Mucosa of stomach (tissue), 1 donor: ENCODE results near the gene NR2F6.

Source experiments
- H3K27me3 ChIP-seq: one replicate; pipeline ENCODE4 v1.7.0; 2013; ENCODE audit warnings: mild to moderate bottlenecking, low read length; ENCODE audit not compliant: control insufficient read depth, insufficient read depth
- H3K36me3 ChIP-seq: one replicate; pipeline ENCODE4 v1.7.0; 2013; ENCODE audit warnings: low read length; ENCODE audit not compliant: control insufficient read depth, insufficient read depth
- H3K4me1 ChIP-seq: one replicate; pipeline ENCODE4 v1.7.0; 2013; ENCODE audit warnings: mild to moderate bottlenecking, low read length; ENCODE audit not compliant: control insufficient read depth, insufficient read depth
- H3K4me3 ChIP-seq: one replicate; pipeline ENCODE4 v1.7.0; 2013; ENCODE audit warnings: low read length
- H3K9ac ChIP-seq: one replicate; pipeline ENCODE4 v1.7.0; 2013; ENCODE audit warnings: mild to moderate bottlenecking, low read length, moderate library complexity
- H3K9me3 ChIP-seq: one replicate; pipeline ENCODE4 v1.7.0; 2013; ENCODE audit warnings: mild to moderate bottlenecking, low read length, moderate library complexity; ENCODE audit not compliant: control insufficient read depth
- donor health status: Pancreatic carcinoma.

NR2F6 gene

GRCh38 chr19:17234911-17235299 is 10.8 kb downstream of the NR2F6 start:
- H3K4me3 ChIP-seq = peak overlapping the region; percentile 56
- H3K4me1 ChIP-seq = peaks cover 38% of the 10 kb centered on the region
- H3K9me3 ChIP-seq = no peaks in the 10 kb centered on the region
- H3K36me3 ChIP-seq = peaks cover 20% of the 10 kb centered on the region
- peak overlapping the region; percentile 43 for H3K9ac ChIP-seq
- no peaks in the 10 kb centered on the region for H3K27me3 ChIP-seq

GRCh38 chr19:17232258-17232657 is 13.5 kb downstream of the NR2F6 start:
- no peak overlapping the region for H3K9ac ChIP-seq
- no peaks in the 10 kb centered on the region for H3K9me3 ChIP-seq
- no peak overlapping the region for H3K4me3 ChIP-seq
- no peaks in the 10 kb centered on the region for H3K27me3 ChIP-seq
- peaks cover 24% of the 10 kb centered on the region for H3K4me1 ChIP-seq
- peaks cover 13% of the 10 kb centered on the region for H3K36me3 ChIP-seq

- Histone ChIP-seq H3K4me3 (no peak overlapping the region), H3K9ac (no peak overlapping the region), H3K36me3 (peaks cover 13% of the 10 kb centered on the region), H3K4me1 (peaks cover 7% of the 10 kb centered on the region), H3K9me3 (no peaks in the 10 kb centered on the region), H3K27me3 (no peaks in the 10 kb centered on the region)
Observed at GRCh38 chr19:17229890-17230289, 15.8 kb downstream of the NR2F6 start.

GRCh38 chr19:17227798-17228367 is 17.8 kb downstream of the NR2F6 start:
- H3K9ac ChIP-seq = no peak overlapping the region
- H3K36me3 ChIP-seq = peaks cover 13% of the 10 kb centered on the region
- H3K4me1 ChIP-seq = peaks cover 5% of the 10 kb centered on the region
- no peak overlapping the region for H3K4me3 ChIP-seq
- no peaks in the 10 kb centered on the region for H3K9me3 ChIP-seq
- no peaks in the 10 kb centered on the region for H3K27me3 ChIP-seq

GRCh38 chr19:17226002-17226933 is 19.5 kb downstream of the NR2F6 start, which contains the start of gene OCEL1:
Gene OCEL1, plus strand, starts transcription at chr19:17226226. Its CDS starts 22 bp downstream, at chr19:17226248.
- Histone ChIP-seq H3K27me3 (no peaks in the 10 kb centered on the region), H3K9me3 (no peaks in the 10 kb centered on the region), H3K36me3 (peaks cover 5% of the 10 kb centered on the region), H3K4me1 (peaks cover 5% of the 10 kb centered on the region), H3K4me3 (peak within 1 kb of the TSS; percentile 31), H3K9ac (peak within 1 kb of the TSS; percentile 53)

GRCh38 chr19:17225053-17225452 is 20.7 kb downstream of the NR2F6 start:
- Histone ChIP-seq H3K9me3 (no peaks in the 10 kb centered on the region), H3K36me3 (no peaks in the 10 kb centered on the region), H3K9ac (no peak overlapping the region), H3K27me3 (no peaks in the 10 kb centered on the region), H3K4me1 (peaks cover 12% of the 10 kb centered on the region), H3K4me3 (no peak overlapping the region)

GRCh38 chr19:17220207-17220758 is 25.4 kb downstream of the NR2F6 start:
- Histone ChIP-seq H3K36me3 (no peaks in the 10 kb centered on the region), H3K4me3 (no peak overlapping the region), H3K27me3 (no peaks in the 10 kb centered on the region), H3K9ac (peak overlapping the region; percentile 22), H3K4me1 (peaks cover 18% of the 10 kb centered on the region), H3K9me3 (no peaks in the 10 kb centered on the region)

GRCh38 chr19:17219286-17219685 is 26.4 kb downstream of the NR2F6 start:
- no peaks in the 10 kb centered on the region for H3K36me3 ChIP-seq
- H3K4me3 ChIP-seq = no peak overlapping the region
- no peak overlapping the region for H3K9ac ChIP-seq
- no peaks in the 10 kb centered on the region for H3K9me3 ChIP-seq
- peaks cover 25% of the 10 kb centered on the region for H3K4me1 ChIP-seq
- no peaks in the 10 kb centered on the region for H3K27me3 ChIP-seq

GRCh38 chr19:17216058-17216670 is 29.6 kb downstream of the NR2F6 start:
- H3K9me3 ChIP-seq = no peaks in the 10 kb centered on the region
- peak overlapping the region; percentile 91 for H3K9ac ChIP-seq
- H3K4me3 ChIP-seq = peak overlapping the region; percentile 63
- peaks cover 25% of the 10 kb centered on the region for H3K4me1 ChIP-seq
- no peaks in the 10 kb centered on the region for H3K27me3 ChIP-seq
- no peaks in the 10 kb centered on the region for H3K36me3 ChIP-seq

- Histone ChIP-seq H3K9me3 (no peaks in the 10 kb centered on the region), H3K9ac (peak within 1 kb of the TSS; percentile 91), H3K4me1 (peaks cover 21% of the 10 kb centered on the region), H3K27me3 (no peaks in the 10 kb centered on the region), H3K4me3 (peak within 1 kb of the TSS; percentile 63), H3K36me3 (peaks cover 3% of the 10 kb centered on the region)
Observed at GRCh38 chr19:17215127-17215971, 30.4 kb downstream of the NR2F6 start, which contains the start of gene USE1. Gene USE1, plus strand, starts transcription at chr19:17215357. Its CDS starts 49 bp downstream, at chr19:17215406.

GRCh38 chr19:17214508-17215126 is 31.1 kb downstream of the NR2F6 start:
- Histone ChIP-seq H3K4me3 (peak overlapping the region; percentile 56), H3K4me1 (peaks cover 19% of the 10 kb centered on the region), H3K36me3 (peaks cover 5% of the 10 kb centered on the region), H3K27me3 (no peaks in the 10 kb centered on the region), H3K9me3 (no peaks in the 10 kb centered on the region), H3K9ac (peak overlapping the region; percentile 91)
